ENCODE results near the gene TRAPPC2L.

Gene TRAPPC2L

GRCh38 chr16:88847654-88848053 lies 9.3 kb upstream of the TRAPPC2L start:
- no peak overlapping the region for H3K4me3 ChIP-seq (ENCODE audit: low read depth, low read length)
- TF ChIP-seq, protein P1, sequence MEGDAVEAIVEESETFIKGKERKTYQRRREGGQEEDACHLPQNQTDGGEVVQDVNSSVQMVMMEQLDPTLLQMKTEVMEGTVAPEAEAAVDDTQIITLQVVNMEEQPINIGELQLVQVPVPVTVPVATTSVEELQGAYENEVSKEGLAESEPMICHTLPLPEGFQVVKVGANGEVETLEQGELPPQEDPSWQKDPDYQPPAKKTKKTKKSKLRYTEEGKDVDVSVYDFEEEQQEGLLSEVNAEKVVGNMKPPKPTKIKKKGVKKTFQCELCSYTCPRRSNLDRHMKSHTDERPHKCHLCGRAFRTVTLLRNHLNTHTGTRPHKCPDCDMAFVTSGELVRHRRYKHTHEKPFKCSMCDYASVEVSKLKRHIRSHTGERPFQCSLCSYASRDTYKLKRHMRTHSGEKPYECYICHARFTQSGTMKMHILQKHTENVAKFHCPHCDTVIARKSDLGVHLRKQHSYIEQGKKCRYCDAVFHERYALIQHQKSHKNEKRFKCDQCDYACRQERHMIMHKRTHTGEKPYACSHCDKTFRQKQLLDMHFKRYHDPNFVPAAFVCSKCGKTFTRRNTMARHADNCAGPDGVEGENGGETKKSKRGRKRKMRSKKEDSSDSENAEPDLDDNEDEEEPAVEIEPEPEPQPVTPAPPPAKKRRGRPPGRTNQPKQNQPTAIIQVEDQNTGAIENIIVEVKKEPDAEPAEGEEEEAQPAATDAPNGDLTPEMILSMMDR (IDR thresholded peaks at IDR 0.05; ENCODE audit: low read depth, low read length) = no peak

DNA sequence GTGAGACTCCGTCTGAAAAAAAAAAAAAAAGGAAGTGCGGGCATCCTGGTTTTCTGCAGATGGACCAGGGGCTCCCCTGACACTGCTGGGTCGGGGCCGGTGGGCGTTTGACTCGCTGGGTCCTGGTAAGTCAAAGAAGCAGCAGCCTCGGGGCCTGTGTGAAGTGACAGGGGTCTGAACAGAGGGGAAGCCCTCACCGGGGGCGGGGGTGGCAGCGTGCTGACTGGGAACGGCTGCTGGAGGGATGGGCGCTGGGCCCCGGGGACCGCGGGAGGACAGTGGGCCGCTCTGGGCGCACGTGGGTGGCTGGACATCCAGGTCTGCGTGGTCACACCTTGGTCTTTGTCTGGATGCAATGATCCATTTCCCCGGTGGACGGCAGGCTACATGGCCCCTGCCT lies 8.4 kb upstream of the TRAPPC2L start:
- TF ChIP-seq, protein P1 (IDR thresholded peaks at IDR 0.05; ENCODE audit: low read depth, low read length) = no peak
- H3K4me3 ChIP-seq (ENCODE audit: low read depth, low read length) = no peak overlapping the region

GRCh38 chr16:88850531-88851199 lies 6.3 kb upstream of the TRAPPC2L start:
- H3K4me3 ChIP-seq (ENCODE audit: low read depth, low read length) = no peak overlapping the region
- TF ChIP-seq, protein P1 (IDR thresholded peaks at IDR 0.05; ENCODE audit: low read depth, low read length) = no peak

DNA sequence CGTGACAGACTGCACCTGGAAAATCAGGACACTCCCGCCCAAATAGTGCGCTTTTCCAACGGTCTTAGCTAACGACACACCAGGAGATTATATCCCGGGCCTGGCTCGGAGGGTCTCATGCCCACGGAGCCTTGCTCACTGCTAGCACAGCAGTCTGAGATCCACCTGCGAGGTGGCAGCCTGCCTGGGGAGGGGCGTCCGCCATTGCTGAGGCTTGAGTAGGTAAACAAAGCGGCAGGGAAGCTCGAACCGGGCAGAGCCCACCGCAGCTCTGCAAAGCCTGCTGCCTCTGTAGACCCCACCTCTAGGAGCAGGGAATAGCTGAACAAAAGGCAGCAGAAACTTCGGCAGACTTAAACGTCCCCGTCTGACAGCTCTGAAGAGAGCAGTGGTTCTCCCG lies 5.3 kb upstream of the TRAPPC2L start:
- TF ChIP-seq, protein P1 (IDR thresholded peaks at IDR 0.05; ENCODE audit: low read depth, low read length) = no peak
- H3K4me3 ChIP-seq (ENCODE audit: low read depth, low read length) = no peak overlapping the region

DNA sequence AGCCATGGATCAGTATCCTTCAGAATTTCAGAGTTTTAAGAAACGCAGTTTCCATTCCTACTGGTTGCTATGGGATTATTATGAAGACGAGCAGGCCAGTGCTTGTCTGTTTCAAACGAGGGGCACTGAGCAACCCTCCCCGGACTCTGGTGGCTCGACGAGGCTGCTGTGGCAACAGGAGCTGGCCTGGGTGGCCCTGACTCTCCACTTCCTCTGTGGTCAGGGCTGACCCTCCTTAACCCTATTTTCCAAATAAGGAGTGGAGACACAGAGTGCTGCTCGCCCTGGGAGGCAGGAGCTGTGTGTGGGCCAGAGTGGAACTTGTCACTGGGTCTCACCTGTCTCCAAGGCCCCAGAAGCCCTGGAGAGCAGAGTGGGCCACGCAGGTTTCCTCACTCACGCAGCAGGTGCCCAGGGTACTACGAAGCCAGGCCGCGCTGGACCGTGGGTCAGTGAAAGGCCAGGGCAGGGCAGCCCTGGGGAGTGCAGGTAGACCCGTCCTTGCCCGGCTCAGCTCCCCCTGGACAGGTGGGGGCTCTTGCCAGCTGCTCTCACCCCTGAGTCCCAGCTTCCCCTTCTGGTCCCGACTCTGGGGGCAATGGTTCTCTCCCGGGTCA lies 3.5 kb upstream of the TRAPPC2L start:
- no peak overlapping the region for H3K4me3 ChIP-seq (ENCODE audit: low read depth, low read length)
- TF ChIP-seq, protein P1 (IDR thresholded peaks at IDR 0.05; ENCODE audit: low read depth, low read length) = no peak

DNA sequence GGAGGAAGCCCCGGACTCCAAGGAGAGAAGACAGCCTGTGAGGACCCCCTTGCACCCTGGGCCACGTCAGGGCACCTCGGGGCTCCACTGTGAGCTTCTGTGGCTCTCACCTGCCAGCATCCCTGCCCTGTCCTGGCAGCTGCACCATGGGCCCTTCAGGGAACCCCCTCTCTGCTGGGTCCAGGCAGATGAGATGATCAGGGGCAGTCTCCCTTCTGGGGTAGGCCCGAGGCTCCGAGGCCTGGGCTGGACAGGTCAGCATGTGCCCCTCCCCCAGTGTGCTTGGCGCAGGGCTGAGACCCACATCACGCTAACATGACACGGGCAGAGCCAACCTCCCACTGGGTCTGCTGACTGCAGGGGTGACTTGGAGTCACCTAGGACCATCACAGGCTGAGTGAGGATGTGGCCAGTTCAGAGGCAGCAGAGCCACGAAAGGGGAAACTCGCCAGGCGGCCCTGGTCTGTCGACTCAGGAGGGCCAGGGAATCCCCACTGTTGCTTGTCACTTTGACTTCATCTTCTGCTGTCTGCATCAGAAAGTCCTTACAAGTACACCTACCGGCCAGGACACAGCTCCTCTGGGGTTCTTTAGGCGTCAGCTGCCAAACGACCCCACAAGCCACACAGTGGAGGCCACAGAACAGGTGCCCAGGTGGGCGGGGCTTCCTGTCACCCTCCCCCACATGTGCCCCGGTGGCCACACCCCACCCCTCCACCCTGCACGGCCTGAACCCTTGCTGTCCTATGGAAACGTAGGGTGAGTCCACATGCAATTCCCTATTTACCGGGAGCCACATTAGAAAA lies 2.4 kb upstream of the TRAPPC2L start:
- H3K4me3 ChIP-seq (ENCODE audit: low read depth, low read length) = no peak overlapping the region
- TF ChIP-seq, protein P1 (IDR thresholded peaks at IDR 0.05; ENCODE audit: low read depth, low read length) = no peak

DNA sequence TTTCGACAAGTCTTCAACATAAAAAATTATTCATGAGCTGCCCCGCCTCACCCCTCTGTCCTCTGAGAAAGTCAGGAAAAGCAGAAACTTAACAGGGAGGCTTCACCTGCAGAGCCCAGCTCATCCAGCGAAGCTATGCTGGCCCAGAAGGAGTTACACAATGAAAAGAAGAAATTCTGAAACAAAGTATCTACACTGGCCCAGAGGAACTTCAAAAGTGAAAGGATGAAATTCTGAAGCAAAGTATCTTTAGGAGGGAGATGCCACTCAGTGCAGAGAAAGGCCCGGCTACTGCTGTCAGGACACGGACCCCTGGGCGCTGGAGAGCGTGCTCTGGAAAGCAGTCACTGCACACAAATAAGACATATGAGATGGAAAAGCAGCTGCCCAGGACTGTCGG lies 1.8 kb upstream of the TRAPPC2L start:
- TF ChIP-seq, protein P1 (IDR thresholded peaks at IDR 0.05; ENCODE audit: low read depth, low read length) = no peak
- no peak overlapping the region for H3K4me3 ChIP-seq (ENCODE audit: low read depth, low read length)

Measured in WI38 (cell line).